GM21576 (cell line): ENCODE measurements around the gene PLB1.

Experiments
- ATAC-seq: cut with Tn5 transposase; IDR thresholded peaks from one replicate; pipeline ENCODE4 v1.9.1; 2021; ENCODE audit warnings: mild to moderate bottlenecking, moderate library complexity; ENCODE audit not compliant: unreplicated experiment

Gene PLB1

GRCh38 chr2:28495551-28496250 is at the start of gene PLB1:
Gene PLB1, plus strand, starts transcription at chr2:28496060. Its CDS starts 55 bp downstream, at chr2:28496115.
- ATAC-seq, result no peak

- ATAC-seq, result no peak
Measured at GRCh38 chr2:28446531-28446930, 49.3 kb upstream of the PLB1 start.

- no peak for ATAC-seq
Measured at GRCh38 chr2:28447086-28447485, 48.8 kb upstream of the PLB1 start.

GRCh38 chr2:28447943-28448792 is 47.7 kb upstream of the PLB1 start:
- ATAC-seq, result no peak

GRCh38 chr2:28448793-28449100 is 47.1 kb upstream of the PLB1 start:
- no peak for ATAC-seq

- no peak for ATAC-seq
Measured at GRCh38 chr2:28449126-28449487, 46.8 kb upstream of the PLB1 start.

GRCh38 chr2:28449488-28450395 is 46.1 kb upstream of the PLB1 start:
- ATAC-seq, result no peak

- no peak for ATAC-seq
Measured at GRCh38 chr2:28450901-28451565, 44.8 kb upstream of the PLB1 start.

- ATAC-seq, result no peak
Measured at GRCh38 chr2:28451793-28452533, 43.9 kb upstream of the PLB1 start.

GRCh38 chr2:28452534-28453081 is 43.3 kb upstream of the PLB1 start:
- no peak for ATAC-seq

GRCh38 chr2:28453396-28453795 is 42.5 kb upstream of the PLB1 start:
- ATAC-seq, result no peak

- ATAC-seq, result no peak
Measured at GRCh38 chr2:28454016-28454930, 41.6 kb upstream of the PLB1 start.

GRCh38 chr2:28457237-28457636 is 38.6 kb upstream of the PLB1 start:
- ATAC-seq, result no peak

- ATAC-seq, result no peak
Measured at GRCh38 chr2:28461056-28461455, 34.8 kb upstream of the PLB1 start.

- no peak for ATAC-seq
Measured at GRCh38 chr2:28462122-28462521, 33.7 kb upstream of the PLB1 start.

- no peak for ATAC-seq
Measured at GRCh38 chr2:28463211-28463816, 32.5 kb upstream of the PLB1 start.

GRCh38 chr2:28463893-28464292 is 32.0 kb upstream of the PLB1 start:
- ATAC-seq, result no peak

GRCh38 chr2:28465148-28465885 is 30.5 kb upstream of the PLB1 start:
- no peak for ATAC-seq
